Activated T-cell treated with anti-CD3 and anti-CD28 coated beads, Interleukin-2, amount 50 U/mL, for 1 hour (primary cell): ENCODE results near the gene LENEP.

Source experiments
- DNase-seq: peaks from one replicate; pipeline ENCODE4 v3.0.0-alpha.2; 2020

The LENEP gene, protein sequence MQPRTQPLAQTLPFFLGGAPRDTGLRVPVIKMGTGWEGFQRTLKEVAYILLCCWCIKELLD

DNA sequence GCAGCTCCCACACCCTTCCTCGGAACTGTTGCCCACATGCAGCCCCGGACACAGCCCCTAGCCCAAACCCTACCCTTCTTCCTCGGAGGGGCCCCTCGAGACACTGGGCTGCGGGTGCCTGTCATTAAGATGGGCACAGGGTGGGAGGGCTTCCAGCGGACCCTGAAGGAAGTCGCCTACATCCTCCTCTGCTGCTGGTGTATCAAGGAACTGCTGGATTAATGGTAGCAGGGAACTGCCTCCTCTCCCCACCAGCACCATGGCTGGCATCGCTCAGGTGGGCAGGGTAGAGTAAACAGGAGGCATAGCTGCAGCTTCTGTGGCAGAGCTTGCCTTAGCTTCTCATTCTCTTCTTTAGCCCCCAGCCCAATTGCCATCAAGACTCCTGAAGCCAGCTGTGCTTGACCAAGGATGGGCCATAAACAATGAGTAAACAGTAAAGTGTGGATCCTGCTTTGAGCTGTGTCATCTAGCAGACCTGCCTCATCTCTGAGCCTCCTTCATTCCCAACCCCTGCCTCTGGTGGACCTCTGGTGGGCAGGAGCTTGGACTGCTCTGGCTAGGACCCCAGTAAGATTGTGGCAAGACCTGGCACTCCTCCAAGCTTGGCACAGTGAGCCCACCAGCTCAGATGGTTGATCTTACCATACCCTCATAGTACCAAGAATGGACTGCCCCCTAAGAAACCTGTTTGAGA, at the start of gene LENEP:
Gene LENEP, plus strand, starts transcription at position 15 of the 697 bp plus-strand sequence. Its CDS starts 22 bp downstream, at position 37.
- no peak for DNase-seq

GRCh38 chr1:154943649-154944400, 49.6 kb upstream of the LENEP start:
- DNase-seq: peak; percentile 51

DNA sequence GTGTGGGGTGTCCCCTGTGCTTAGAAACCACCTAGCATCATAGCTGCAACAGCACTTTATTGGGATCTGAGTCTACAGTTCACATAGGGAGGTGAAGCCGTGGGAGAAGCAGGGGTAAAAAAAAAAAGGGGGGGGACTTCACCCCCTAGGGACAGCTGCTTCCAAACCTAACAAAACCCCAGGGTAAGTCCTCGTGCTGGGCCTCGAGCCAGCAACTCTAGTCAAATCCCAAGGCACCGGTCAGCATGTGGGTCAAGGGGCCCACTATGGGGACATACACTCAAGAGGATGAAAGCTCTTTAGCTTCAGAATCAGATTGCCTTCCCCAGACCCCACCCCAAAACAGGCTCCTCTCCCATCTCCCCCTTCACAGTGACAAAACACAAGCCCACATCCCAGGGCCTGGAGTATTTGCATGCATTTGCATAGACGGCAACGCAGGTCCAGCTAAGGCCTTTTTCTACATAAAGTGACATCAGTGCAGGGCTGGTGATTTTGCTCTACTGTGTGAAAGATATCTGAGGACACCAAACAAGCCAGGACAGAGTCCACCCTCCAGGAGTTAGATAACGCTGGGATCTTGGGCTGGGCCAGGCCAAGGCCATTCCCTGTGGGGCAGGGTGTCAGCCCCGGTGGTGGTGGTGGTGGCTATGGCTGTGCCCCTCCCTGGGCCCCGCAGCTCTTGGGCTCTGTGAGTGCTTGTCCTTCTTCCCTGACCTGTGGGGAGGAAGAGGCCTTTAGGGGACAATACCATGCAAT, 48.8 kb upstream of the LENEP start:
- DNase-seq: no peak

GRCh38 chr1:154945160-154945961, 48.0 kb upstream of the LENEP start:
- DNase-seq: no peak

GRCh38 chr1:154945962-154946850, 47.2 kb upstream of the LENEP start:
- no peak for DNase-seq

DNA sequence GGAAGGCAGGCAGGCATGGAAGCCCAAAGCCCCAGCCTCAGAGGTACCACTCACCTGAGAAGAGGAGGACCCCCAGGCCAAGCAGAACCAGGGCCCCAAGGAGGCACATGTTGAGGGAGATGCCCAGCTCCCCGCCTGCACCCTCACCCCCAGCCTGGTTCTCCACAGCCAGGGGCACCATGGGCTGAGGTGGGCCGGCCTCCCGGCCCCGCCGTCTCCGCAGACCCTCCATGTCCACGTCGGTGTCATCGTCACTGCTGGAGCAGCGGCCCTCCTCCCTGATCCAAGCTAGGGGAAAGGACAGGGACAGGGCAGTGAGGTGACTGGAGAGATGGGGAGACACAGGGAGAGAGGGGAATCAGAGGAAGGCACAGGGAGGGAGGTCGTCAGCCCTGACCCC, 45.3 kb upstream of the LENEP start:
- no peak for DNase-seq

DNA sequence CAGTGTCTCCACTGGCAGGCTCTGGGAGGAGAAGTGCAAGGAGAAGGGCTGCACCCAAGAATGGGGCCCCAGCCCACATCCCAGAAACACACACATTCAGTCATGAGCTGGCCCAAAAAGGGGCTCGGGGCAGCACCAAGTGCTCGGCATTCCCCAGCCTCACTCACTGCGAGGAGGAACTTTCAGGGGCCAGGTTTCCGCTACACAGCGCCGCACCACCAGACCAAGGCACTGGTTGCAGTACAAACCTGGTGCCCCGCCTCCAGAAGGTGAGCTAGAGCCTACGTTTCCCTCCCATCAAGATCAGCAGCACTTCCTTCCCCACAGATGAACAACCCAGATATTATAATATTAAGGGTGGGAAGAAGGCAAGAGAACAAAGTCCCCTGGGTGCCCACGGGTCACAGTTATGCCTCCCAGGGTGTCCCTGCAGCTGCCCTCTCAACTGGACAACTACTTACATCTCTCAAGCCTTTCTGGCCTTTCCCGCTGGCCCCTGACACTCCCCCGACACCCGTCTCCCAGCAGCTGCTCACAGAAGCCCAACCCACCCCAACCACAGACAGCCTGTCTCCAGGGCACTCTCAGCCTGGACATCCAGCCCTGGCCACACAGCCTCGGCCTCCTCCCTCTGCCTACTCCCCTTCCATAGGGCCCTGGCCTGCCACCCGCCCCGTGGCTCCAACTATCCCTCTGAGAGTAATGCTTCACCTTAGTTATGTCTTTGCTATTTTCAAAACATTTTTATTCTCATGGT, 41.3 kb upstream of the LENEP start:
- peak; percentile 68 for DNase-seq

GRCh38 chr1:154952664-154953063, 40.7 kb upstream of the LENEP start:
- no peak for DNase-seq

GRCh38 chr1:154953611-154954038, 39.8 kb upstream of the LENEP start:
- DNase-seq: no peak

GRCh38 chr1:154954541-154954940, 38.8 kb upstream of the LENEP start:
- no peak for DNase-seq

DNA sequence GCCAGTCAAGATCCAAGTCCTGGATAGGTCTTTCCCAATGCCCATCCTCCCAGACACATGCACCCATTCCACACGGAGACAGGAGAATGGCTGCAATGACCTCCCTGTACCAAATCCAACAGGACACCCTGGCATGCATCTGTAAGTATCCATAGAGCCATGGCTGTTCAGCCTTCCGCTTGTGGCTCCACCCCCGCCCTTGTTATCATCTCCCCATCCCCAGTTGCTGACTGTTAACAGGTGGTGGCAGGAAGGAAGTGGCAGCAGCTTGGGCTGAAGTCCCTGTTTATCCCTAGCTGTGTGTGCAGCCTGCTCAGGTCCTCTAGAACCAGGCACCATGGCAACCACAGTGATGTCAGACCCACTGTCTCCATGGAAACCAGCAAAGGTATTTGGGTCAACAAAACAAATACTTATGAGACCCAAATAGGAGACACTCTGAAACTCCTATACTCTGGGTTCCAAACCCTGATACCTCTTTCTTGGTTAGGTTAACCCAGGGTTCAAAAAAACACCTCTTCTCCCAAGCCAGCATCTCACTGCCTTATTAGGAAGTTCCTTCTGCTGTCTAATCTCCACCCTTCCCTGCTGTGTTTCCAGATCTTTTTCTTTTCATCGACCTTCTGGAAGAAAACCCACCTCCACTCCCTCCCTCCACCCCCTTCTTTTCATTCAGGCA, 38.2 kb upstream of the LENEP start:
- DNase-seq: peak; percentile 88

DNA sequence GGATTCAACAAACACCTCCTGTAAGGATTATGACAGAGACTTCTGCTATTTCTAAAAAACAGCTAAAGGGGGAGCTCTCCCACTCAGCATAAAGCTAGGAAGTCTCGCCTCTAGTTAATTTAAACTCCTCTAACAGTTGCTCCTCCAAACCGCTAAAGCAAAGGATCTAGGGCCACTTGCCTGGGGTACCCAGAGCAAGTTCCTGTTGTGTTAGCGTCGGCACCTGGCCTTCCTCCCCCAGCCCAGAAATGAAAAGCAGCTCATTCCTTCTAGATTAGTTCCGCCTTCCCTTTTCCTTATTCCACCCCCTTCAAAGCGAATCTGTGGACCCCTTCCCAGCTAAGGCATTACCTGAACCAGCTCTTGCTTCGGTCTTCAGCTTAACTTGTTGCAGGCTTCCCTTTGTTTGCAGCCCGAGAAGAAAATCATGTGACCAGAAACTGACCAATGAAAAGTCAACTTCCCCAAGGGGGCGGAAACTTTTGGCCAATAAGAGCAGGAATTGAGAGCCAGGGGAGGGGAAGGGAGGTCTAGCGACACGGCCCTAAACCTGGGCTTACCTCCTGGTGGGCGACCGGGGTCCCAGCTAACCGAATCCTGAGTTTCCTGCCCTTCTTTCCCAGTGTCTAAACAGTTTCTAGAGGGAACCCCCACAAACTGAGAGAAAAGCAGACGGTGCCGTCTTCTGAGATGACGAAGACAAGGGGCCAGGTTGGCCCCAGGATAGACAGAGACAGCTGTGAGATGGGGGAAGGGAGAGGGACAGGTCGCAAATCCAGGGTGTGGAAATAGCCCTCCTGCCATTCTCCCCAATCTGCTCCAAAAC, 37.5 kb upstream of the LENEP start, which contains the start of gene PBXIP1:
Gene PBXIP1, minus strand, starts transcription at position 382 of the 826 bp plus-strand sequence. CDS start 2,378 bp downstream, outside the sequence.
- DNase-seq: peak; percentile 69

- DNase-seq: peak; percentile 18
Observed at GRCh38 chr1:154956544-154956941, 36.8 kb upstream of the LENEP start.

GRCh38 chr1:154957091-154957657, 36.2 kb upstream of the LENEP start:
- DNase-seq: peak; percentile 17

DNA sequence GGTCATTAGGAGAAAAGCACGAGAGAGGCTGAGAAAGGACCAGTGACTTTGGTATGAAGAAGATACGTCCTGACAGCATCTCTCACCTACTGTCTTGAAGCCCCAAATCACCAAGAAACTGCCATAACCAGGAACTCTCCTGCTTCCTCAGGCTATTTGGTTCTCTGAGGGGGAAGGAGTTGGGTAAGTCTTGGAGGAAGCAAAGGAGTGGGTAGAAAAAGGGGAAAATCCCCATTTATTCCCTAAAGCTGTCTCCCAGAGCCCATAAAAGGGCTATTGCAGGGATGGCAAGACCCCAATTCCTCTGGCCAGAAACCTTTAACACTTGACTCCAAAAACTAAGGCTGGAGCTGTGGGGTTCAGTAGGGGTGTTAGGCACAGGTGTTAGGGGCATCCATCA, 35.4 kb upstream of the LENEP start:
- DNase-seq: no peak

DNA sequence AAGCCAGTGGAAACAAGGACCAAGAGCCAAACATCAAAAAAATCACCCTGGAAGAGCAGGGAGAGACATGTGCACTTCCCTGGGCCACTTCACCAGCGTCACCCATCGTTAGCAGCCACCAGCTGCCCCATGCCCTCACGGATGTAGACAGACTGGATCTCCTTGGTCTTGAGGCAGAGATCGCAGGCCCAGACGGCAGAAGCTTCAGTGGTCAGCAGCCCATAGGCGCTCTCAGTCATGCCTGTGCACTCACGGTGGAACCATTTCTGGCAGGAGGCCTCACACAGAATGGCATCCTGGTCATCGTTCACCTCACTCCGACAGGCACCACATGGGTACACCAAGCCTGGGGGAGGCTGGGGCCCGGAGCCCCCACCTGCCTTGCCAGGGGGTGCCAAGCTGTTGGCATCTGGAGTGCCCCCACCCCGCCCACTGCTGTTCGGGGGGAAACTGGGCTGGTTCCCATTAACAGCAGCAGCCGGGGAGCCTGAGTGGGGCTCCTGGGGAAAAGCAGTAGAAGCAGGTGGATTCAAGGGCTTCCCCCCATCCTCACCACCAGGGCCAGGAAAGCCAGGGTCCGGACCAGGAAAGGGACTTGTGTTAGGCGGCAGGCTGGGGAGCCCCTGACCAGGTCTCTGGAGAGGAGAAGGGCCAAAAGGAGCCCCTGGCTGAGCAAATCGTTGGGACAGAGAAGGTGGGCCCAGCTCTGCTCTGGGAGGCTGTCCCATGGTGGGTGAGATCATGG, 34.5 kb upstream of the LENEP start:
- DNase-seq: peak; percentile 18

DNA sequence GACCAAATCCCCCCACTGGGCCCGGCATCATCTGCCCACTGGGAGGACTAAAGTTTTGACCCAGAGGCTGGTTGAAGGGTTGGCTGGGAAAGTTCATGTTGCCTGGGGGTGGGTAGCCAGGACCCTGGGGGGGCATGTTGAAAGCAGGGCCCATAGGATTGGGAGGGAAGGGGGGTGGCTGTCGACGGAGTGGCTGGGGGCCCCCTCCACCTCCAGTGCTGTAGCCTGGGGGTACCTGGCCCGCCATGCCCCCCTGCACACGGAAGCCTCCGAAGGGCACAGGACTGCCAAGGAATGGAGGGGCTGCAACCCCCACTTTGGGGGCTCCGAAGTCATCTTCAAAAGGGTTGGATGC, 34.0 kb upstream of the LENEP start:
- no peak for DNase-seq
